GM18867 (cell line): ENCODE data around the gene CNTN4.

Experiments
- ATAC-seq: cut with Tn5 transposase; IDR thresholded peaks from one replicate; pipeline ENCODE4 v1.9.1; 2021; ENCODE audit warnings: mild to moderate bottlenecking, moderate library complexity; ENCODE audit not compliant: unreplicated experiment

The CNTN4 gene

GRCh38 chr3:2847062-2847841 lies 748.6 kb downstream of the CNTN4 start:
- no peak for ATAC-seq

- no peak for ATAC-seq
Measured at GRCh38 chr3:2849092-2849491, 750.4 kb downstream of the CNTN4 start.

GRCh38 chr3:2850701-2851100 lies 752.0 kb downstream of the CNTN4 start:
- ATAC-seq: no peak

GRCh38 chr3:2851361-2851760 lies 752.7 kb downstream of the CNTN4 start:
- ATAC-seq: no peak

GRCh38 chr3:2851835-2852234 lies 753.2 kb downstream of the CNTN4 start:
- no peak for ATAC-seq

GRCh38 chr3:2853651-2854050 lies 755.0 kb downstream of the CNTN4 start:
- no peak for ATAC-seq

- no peak for ATAC-seq
Measured at GRCh38 chr3:2856138-2857133, 757.8 kb downstream of the CNTN4 start.

GRCh38 chr3:2860626-2861025 lies 762.0 kb downstream of the CNTN4 start:
- ATAC-seq: no peak

- ATAC-seq: no peak
Measured at GRCh38 chr3:2861120-2861519, 762.5 kb downstream of the CNTN4 start.

- ATAC-seq: no peak
Measured at GRCh38 chr3:2861920-2862319, 763.3 kb downstream of the CNTN4 start.

- no peak for ATAC-seq
Measured at GRCh38 chr3:2862366-2862765, 763.7 kb downstream of the CNTN4 start.

- no peak for ATAC-seq
Measured at GRCh38 chr3:2863127-2863526, 764.5 kb downstream of the CNTN4 start.

- ATAC-seq: no peak
Measured at GRCh38 chr3:2869905-2870304, 771.2 kb downstream of the CNTN4 start.

GRCh38 chr3:2870724-2871333 lies 772.2 kb downstream of the CNTN4 start:
- no peak for ATAC-seq

GRCh38 chr3:2872884-2873283 lies 774.2 kb downstream of the CNTN4 start:
- no peak for ATAC-seq

- ATAC-seq: no peak
Measured at GRCh38 chr3:2873986-2874385, 775.3 kb downstream of the CNTN4 start.

- ATAC-seq: no peak
Measured at GRCh38 chr3:2875699-2876098, 777.0 kb downstream of the CNTN4 start.

GRCh38 chr3:2876362-2876761 lies 777.7 kb downstream of the CNTN4 start:
- ATAC-seq: no peak

- ATAC-seq: no peak
Measured at GRCh38 chr3:2879023-2879422, 780.4 kb downstream of the CNTN4 start.

- ATAC-seq: no peak
Measured at GRCh38 chr3:2879587-2879986, 780.9 kb downstream of the CNTN4 start.

- ATAC-seq: no peak
Measured at GRCh38 chr3:2880218-2880756, 781.6 kb downstream of the CNTN4 start.
